ENCODE measurements around the gene MUC5B. TPM values are rescaled to one million over a fixed set of nuclear protein-coding genes. Genes with fewer than 3 reads are reported as not detected.

The MUC5B gene
- total RNA-seq, 1 experiment from 2014 or later = 2.1 TPM

GRCh38 chr11:1295591-1295990 is 72.7 kb downstream of the MUC5B start:
- CTCF ChIA-PET = no interaction called here
- POLR2A ChIA-PET (ENCODE audit: unreplicated experiment) = interaction anchor here (0.7 kb wide), 1 partner anchor 13 kb away, joined by 7 read pairs; no protein-coding TSS in a partner anchor
- Histone ChIP-seq H3K9me2 (ENCODE audit: insufficient read depth) (no peaks in the 10 kb centered on the region), H3K27ac (no peak overlapping the region), H2AFZ (no peak overlapping the region), H3K36me3 (ENCODE audit: low read depth) (no peaks in the 10 kb centered on the region), H3K27me3 (ENCODE audit: insufficient read depth, low read depth) (no peaks in the 10 kb centered on the region), H3K9me3 (ENCODE audit: insufficient read depth, low read depth) (no peaks in the 10 kb centered on the region), H4K20me1 (ENCODE audit: insufficient read depth) (peaks cover 10% of the 10 kb centered on the region), H3F3A (ENCODE audit: insufficient read depth, low read depth) (peaks cover 4% of the 10 kb centered on the region; the same call in 1 of the 2 replicates), H3K4me1 (replicated peaks; ENCODE audit: insufficient read depth) (peaks cover 12% of the 10 kb centered on the region), H3K4me3 (no peak overlapping the region), H3K4me2 (no peak overlapping the region), H3K79me2 (ENCODE audit: low read depth) (peaks cover 13% of the 10 kb centered on the region)
- TF ChIP-seq EZH2 (IDR thresholded peaks at IDR 0.05; ENCODE audit: low read depth) = no peak
- intact Hi-C loops (cut with micrococcal nuclease; ENCODE audit: unreplicated experiment) = no loop called here
- BruUV-seq (replicated peaks) = no TSS peak
- DNase-seq = no peak

- CTCF ChIA-PET = no interaction called here
Measured at GRCh38 chr11:1296287-1296686, 73.4 kb downstream of the MUC5B start.

GRCh38 chr11:1297011-1297575 is 74.2 kb downstream of the MUC5B start:
- Histone ChIP-seq H3K4me2 (no peak overlapping the region), H3K36me3 (ENCODE audit: low read depth) (no peaks in the 10 kb centered on the region), H3F3A (ENCODE audit: insufficient read depth, low read depth) (peaks cover 4% of the 10 kb centered on the region; the same call in 1 of the 2 replicates), H3K79me2 (ENCODE audit: low read depth) (peaks cover 20% of the 10 kb centered on the region), H3K4me3 (no peak overlapping the region), H3K4me1 (replicated peaks; ENCODE audit: insufficient read depth) (peaks cover 12% of the 10 kb centered on the region), H3K27ac (no peak overlapping the region), H3K27me3 (ENCODE audit: insufficient read depth, low read depth) (no peaks in the 10 kb centered on the region), H2AFZ (no peak overlapping the region), H3K9me3 (ENCODE audit: insufficient read depth, low read depth) (no peaks in the 10 kb centered on the region), H3K9me2 (ENCODE audit: insufficient read depth) (no peaks in the 10 kb centered on the region), H4K20me1 (ENCODE audit: insufficient read depth) (peaks cover 10% of the 10 kb centered on the region)
- TF ChIP-seq CTCF (conservative IDR thresholded peaks at IDR 0.05) (no peak), EZH2 (IDR thresholded peaks at IDR 0.05; ENCODE audit: low read depth) (no peak)
- no peak for DNase-seq
- intact Hi-C loops (cut with micrococcal nuclease; ENCODE audit: unreplicated experiment) = no loop called here
- BruUV-seq (replicated peaks) = no TSS peak
- ChIA-PET POLR2A (ENCODE audit: unreplicated experiment) (no interaction called here), CTCF (no interaction called here)

More at GRCh38 chr11:1296287-1296686, 73.4 kb downstream of the MUC5B start:
- no peaks in the 10 kb centered on the region for H3K9me2 ChIP-seq (ENCODE audit: insufficient read depth)
- no peak overlapping the region for H3K4me2 ChIP-seq
- peaks cover 4% of the 10 kb centered on the region; the same call in 1 of the 2 replicates for H3F3A ChIP-seq (ENCODE audit: insufficient read depth, low read depth)
- no TSS peak for BruUV-seq (replicated peaks)
- H3K27me3 ChIP-seq (ENCODE audit: insufficient read depth, low read depth) = no peaks in the 10 kb centered on the region
- peaks cover 13% of the 10 kb centered on the region for H3K79me2 ChIP-seq (ENCODE audit: low read depth)
- TF ChIP-seq CTCF (conservative IDR thresholded peaks at IDR 0.05) (no peak), EZH2 (IDR thresholded peaks at IDR 0.05; ENCODE audit: low read depth) (no peak)
- intact Hi-C loops (cut with micrococcal nuclease; ENCODE audit: unreplicated experiment) = no loop called here
- H2AFZ ChIP-seq = no peak overlapping the region
- H3K27ac ChIP-seq = no peak overlapping the region
- H3K4me1 ChIP-seq (replicated peaks; ENCODE audit: insufficient read depth) = peaks cover 12% of the 10 kb centered on the region
- peaks cover 10% of the 10 kb centered on the region for H4K20me1 ChIP-seq (ENCODE audit: insufficient read depth)
- no peak for DNase-seq
- no peaks in the 10 kb centered on the region for H3K9me3 ChIP-seq (ENCODE audit: insufficient read depth, low read depth)
- POLR2A ChIA-PET (ENCODE audit: unreplicated experiment) = interaction anchor here (0.7 kb wide), 1 partner anchor 13 kb away, joined by 7 read pairs; no protein-coding TSS in a partner anchor
- H3K4me3 ChIP-seq = no peak overlapping the region
- no peaks in the 10 kb centered on the region for H3K36me3 ChIP-seq (ENCODE audit: low read depth)

Data from PC-9 (cell line).